Measurements from ENCODE around the gene USP1. TPM values are rescaled to one million over a fixed set of nuclear protein-coding genes. Genes with fewer than 3 reads are reported as not detected.

USP1 gene, protein sequence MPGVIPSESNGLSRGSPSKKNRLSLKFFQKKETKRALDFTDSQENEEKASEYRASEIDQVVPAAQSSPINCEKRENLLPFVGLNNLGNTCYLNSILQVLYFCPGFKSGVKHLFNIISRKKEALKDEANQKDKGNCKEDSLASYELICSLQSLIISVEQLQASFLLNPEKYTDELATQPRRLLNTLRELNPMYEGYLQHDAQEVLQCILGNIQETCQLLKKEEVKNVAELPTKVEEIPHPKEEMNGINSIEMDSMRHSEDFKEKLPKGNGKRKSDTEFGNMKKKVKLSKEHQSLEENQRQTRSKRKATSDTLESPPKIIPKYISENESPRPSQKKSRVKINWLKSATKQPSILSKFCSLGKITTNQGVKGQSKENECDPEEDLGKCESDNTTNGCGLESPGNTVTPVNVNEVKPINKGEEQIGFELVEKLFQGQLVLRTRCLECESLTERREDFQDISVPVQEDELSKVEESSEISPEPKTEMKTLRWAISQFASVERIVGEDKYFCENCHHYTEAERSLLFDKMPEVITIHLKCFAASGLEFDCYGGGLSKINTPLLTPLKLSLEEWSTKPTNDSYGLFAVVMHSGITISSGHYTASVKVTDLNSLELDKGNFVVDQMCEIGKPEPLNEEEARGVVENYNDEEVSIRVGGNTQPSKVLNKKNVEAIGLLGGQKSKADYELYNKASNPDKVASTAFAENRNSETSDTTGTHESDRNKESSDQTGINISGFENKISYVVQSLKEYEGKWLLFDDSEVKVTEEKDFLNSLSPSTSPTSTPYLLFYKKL
- 75.0 and 79.4 TPM in 2 replicates for total RNA-seq (2014; rRNA removed; shearing (Covaris generic))

- peak; percentile 99 for DNase-seq (ENCODE audit: low read depth)
These were observed at the start of gene USP1 for GRCh38 chr1:62436466-62437272. USP1 (plus strand) TSS chr1:62437049; CDS start chr1:62439868, 2,819 bp downstream.

GRCh38 chr1:62389531-62389930 lies 47.3 kb upstream of the USP1 start:
- DNase-seq (ENCODE audit: low read depth), result no peak

GRCh38 chr1:62390071-62390470 lies 46.8 kb upstream of the USP1 start:
- no peak for DNase-seq (ENCODE audit: low read depth)

DNA sequence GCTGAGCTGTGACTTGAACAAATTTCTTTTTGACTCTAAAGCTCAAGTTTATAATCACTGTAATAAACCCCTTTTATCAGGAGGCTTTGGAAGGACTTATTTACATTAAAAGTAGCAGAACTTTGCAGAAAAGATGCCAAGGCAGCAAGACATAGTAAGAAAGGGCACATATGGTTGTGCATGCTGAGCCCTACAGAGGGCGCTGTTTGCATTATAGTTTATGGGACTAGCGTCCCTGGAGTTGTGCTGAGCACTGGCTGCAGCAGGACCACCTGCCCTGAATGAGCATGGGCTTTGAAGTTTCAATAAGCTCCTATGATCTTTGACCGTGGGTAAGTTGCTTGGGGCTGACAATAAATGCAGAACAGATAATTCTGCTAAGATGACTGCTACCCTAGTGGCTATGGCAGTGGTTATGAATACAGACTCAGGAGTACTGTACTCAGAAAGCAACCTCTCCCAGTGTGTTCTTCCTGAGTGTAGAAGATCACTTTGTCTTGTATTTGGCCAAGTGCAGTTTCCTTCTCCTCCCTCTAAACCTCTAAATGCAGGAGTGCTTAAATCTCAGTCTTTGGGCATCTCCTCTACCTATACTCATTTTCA lies 45.4 kb upstream of the USP1 start:
- DNase-seq (ENCODE audit: low read depth), result peak; percentile 22

- no peak for DNase-seq (ENCODE audit: low read depth)
These were observed 43.9 kb upstream of the USP1 start for GRCh38 chr1:62392951-62393350.

DNA sequence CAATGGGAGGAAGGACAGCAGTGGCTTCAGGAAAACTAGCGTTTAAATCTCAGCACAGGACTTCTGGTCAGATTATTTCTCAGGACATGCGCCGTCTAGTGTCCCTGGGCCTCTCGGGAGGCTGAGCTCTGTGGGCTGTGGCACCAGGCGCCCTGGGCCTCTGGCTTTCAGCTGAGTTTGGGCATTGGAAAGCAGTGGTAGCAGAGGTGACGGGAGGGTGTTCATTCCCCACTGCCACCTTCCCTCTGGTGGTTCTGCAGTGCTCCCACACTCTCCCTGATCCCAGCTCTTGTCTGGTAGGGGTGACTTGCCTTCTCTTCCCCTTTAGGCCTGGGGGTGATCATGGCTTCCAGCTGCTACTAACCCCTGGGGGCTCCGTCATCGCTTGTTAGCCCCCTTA lies 42.2 kb upstream of the USP1 start:
- DNase-seq (ENCODE audit: low read depth), result no peak

DNA sequence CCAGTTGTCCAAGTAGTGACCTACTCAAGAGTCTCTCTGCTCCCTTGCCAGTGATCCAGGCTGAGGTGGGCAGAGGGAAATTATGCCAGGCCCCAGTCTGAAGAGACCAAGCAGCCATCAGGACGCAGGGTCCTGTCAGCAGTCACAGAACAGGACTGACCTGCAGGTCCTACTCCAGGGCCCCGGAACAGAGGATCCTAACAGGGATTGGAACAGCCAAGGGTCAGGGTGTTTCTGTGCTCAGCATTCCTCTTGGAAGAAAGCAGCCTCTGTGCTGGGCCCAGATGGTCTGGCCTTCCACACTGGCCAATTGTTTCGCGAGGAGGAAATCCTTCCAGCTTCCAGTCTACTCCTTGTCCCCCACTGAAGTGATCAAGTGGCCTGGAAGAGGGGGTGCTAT lies 41.6 kb upstream of the USP1 start:
- DNase-seq (ENCODE audit: low read depth), result no peak

DNA sequence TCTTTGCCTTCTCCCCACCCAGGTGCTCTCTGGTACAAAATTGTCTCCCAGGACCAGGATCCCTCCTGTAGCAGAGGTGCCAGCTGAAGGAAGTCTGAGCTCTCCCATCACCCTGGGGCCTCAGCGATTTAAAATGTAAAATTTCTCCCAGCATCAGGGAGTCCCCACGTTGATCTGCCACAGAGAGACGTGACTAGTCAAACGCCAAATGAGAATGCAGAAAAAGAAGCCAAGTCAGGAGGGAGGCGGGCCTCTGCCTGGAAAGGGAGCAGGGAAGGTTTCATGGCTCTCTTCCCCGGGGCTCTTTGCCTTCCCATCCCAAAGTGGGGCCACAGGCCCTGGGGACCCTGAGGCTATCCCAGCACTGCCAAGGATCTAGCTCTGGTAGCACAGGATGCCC lies 40.0 kb upstream of the USP1 start:
- no peak for DNase-seq (ENCODE audit: low read depth)

- DNase-seq (ENCODE audit: low read depth), result no peak
These were observed 39.5 kb upstream of the USP1 start for GRCh38 chr1:62397301-62397700.

DNA sequence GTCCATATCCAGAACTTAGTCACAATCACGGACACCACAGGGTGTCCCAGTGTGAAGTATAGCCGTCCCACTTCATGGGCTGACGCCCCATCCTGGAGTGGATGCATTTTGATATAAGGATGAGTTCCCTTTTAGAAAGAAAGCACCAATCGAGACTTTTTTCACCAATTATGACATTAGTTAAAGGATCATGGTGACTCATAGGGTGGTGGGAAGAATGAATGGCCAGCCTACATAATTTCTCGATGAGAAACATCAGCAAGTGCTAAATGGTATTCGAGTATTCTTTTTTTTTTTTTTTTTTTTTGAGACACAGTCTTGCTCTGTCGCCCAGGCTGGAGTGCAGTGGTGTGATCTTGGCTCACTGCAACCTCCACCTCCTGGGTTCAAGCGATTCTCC lies 38.5 kb upstream of the USP1 start:
- DNase-seq (ENCODE audit: low read depth), result peak; percentile 59

DNA sequence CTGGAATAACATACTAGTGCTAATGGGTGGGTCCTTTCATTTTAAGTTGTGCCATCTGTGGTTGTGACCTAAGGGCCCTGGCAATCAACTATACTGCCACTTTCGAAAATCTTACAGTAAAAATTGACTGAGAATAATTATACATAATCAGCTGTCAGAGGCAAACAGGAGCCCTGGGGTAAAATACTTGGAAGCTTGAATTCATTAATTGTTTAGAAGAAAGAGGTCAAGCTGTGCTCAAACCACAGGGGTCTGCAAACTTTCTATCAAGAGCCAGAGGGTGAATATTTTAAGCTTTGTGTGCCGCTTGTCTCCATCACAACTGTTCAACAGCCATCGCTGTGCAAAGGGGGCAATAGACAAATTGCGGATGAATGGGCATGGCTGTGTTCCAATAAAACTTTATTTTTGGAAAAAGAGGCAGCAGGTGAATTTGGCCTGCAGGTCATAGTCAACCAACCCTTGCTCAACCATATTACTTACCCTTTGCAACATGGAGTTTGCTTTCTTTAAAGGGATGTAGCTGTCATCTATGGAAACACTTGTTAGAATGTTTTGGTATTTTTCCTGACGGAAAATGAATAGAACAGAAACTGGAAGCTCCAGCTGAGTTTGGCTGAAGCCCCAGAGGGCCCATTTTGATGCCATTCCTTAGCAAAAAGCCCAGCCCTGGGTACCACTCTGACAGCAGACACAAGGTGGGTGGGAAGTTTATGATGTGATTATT lies 35.7 kb upstream of the USP1 start:
- DNase-seq (ENCODE audit: low read depth), result no peak

GRCh38 chr1:62405247-62405646 lies 31.6 kb upstream of the USP1 start:
- no peak for DNase-seq (ENCODE audit: low read depth)

DNA sequence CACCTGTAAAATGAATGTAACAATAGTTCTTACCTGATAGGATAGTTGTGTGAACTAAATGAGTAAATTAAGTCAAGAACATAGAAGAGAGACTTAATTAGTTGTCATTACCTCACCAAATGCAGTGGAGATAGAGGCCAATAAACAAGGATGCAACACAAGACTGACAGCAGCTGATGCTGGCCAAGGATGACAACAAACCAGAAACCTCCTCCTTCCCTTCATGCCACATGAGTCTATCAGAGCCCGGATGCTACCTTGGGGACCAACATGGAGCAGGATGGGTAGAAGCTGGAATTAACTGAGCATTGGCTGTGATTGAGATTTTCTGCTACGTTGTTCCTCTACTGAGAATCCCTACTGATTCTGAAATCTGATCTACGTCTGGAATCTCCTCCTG lies 30.3 kb upstream of the USP1 start:
- DNase-seq (ENCODE audit: low read depth), result no peak

- DNase-seq (ENCODE audit: low read depth), result peak; percentile 42
These were observed 29.3 kb upstream of the USP1 start for GRCh38 chr1:62407398-62408009.

GRCh38 chr1:62415687-62416086 lies 21.2 kb upstream of the USP1 start:
- DNase-seq (ENCODE audit: low read depth), result no peak

GRCh38 chr1:62417351-62417999 lies 19.4 kb upstream of the USP1 start:
- no peak for DNase-seq (ENCODE audit: low read depth)

DNA sequence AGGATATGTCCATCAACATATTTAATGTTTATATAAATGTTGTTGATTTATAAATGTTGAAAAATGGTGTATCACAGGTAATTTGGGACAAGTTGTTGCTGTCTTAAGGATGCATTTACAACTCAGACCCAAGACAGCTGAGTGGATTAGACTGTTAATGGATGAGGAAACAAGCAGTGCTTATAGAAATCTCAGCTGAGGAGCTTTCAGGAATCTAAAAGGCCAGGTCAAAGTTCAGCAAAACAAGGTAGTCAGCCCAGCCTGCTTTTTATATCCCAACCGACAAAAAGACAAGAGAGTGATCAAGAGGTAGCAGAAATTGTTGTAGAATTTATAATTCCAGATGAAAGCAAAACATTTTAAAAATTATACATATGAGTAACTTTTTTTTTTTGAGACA lies 16.6 kb upstream of the USP1 start:
- no peak for DNase-seq (ENCODE audit: low read depth)

- DNase-seq (ENCODE audit: low read depth), result no peak
These were observed 13.1 kb upstream of the USP1 start for GRCh38 chr1:62423580-62424242.

DNA sequence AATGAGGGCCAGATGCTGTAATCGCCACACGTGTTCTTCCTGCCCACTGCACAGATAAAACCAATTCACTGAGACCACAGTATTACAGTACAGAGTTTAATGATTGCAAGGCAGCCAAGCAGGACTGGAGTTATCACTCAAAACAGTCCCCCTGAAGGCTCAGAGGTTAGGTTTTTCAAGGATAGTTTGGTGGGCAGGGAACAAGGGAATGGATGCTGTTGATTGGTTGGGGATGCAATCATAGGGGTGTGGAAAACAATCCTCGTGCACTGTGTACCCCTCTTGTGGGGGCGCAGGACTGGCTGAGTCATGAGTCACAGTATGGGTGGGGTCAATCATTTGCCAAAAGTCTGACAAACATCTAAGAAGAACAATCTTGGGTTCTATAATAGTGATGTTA lies 12.4 kb upstream of the USP1 start:
- DNase-seq (ENCODE audit: low read depth), result peak; percentile 45

GRCh38 chr1:62425041-62425440 lies 11.8 kb upstream of the USP1 start:
- no peak for DNase-seq (ENCODE audit: low read depth)
